Measurements from ENCODE around the gene SDE2. TPM values are rescaled to one million over a fixed set of nuclear protein-coding genes. Genes with fewer than 3 reads are reported as not detected.

SDE2 gene
- total and polyA plus RNA-seq, 2 of the 8 experiments (the other 6 are each of a cell fraction or from before 2014, with no cell fraction given) = 8.5 to 16.7 TPM

DNA sequence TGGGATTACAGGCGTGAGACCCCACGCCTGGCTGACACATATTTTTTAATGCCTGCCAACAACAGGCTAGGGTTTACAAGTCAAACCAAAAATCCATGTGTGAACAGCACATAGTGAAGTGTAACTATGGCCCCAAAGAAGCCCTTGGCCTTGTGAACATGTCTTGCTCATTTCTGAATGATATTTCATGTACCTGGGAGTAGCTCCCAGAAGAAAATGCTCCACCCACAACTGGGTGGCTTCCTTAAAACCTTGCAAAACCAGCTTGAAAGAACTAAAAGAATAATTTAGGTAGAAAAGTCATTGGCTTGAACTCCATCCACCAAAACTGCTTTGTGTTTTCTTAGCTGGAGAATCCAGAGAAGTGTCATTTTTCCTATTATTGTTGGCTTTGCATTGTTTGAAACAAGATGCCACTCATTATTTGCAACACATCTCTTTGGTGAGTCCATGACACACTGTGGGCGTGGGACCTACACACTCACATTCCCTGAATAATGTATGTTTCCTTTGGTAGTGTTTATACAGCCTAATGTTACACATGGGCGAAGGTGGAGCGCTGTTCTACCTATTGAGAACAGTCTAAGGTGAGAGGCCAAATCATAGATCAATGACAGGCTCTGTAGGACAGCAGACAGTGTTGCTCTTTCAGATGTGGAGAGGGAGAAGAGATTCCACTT is 28.5 kb upstream of the SDE2 start:
- Histone ChIP-seq H3K23ac (ENCODE audit: insufficient read length) (no peak overlapping the region), H4K20me1 (replicated peaks in 1 of 2; ENCODE audit: control insufficient read depth in 1 of 2, insufficient read depth in 2 of 2, low read length in 2 of 2) (no peaks in the 10 kb centered on the region), H3K4me1 (replicated peaks in 1 of 4; ENCODE audit: control insufficient read depth in 3 of 4, insufficient read depth in 4 of 4, low read length in 3 of 4) (no peaks in the 10 kb centered on the region), H3K27me3 (replicated peaks in 1 of 4; ENCODE audit: control insufficient read depth in 3 of 4, extremely low read depth in 1 of 4, insufficient read depth in 3 of 4, low read length in 3 of 4) (no peaks in the 10 kb centered on the region), H2BK12ac (ENCODE audit: low read depth, low read length) (no peak overlapping the region), H4K91ac (replicated peaks; ENCODE audit: insufficient read length, low read length) (no peak overlapping the region), H2BK20ac (ENCODE audit: low read length) (no peak overlapping the region), H3K56ac (replicated peaks; ENCODE audit: insufficient read length, low read depth, low read length) (no peak overlapping the region), H3K14ac (ENCODE audit: insufficient read length) (no peak overlapping the region), H2AFZ (ENCODE audit: low read length) (peak overlapping the region; percentile 1; the same call in 1 of the 2 replicates), H3K4ac (replicated peaks; ENCODE audit: insufficient read length, low read depth, low read length) (no peak overlapping the region), H3K36me3 (ENCODE audit: control insufficient read depth in 2 of 4, insufficient read depth in 4 of 4, low read length in 3 of 4) (no peaks in the 10 kb centered on the region), H2AK5ac (ENCODE audit: low read depth, low read length) (no peak overlapping the region), H3K79me1 (ENCODE audit: low read depth, low read length) (no peaks in the 10 kb centered on the region), H4K8ac (ENCODE audit: extremely low read depth, insufficient read depth, low read length) (no peak overlapping the region), H3K79me2 (ENCODE audit: control insufficient read depth in 1 of 2, insufficient read depth in 2 of 2, low read length in 2 of 2) (no peaks in the 10 kb centered on the region), H3K9ac (replicated peaks in 1 of 4; ENCODE audit: extremely low read depth in 1 of 4, low read depth in 3 of 4, low read length in 3 of 4) (no peak overlapping the region), H4K5ac (ENCODE audit: insufficient read length, low read depth, low read length) (no peak overlapping the region), H3K23me2 (ENCODE audit: low read depth, low read length) (no peaks in the 10 kb centered on the region), H3K4me2 (ENCODE audit: insufficient read depth in 1 of 2, low read depth in 2 of 2, low read length in 2 of 2) (no peak overlapping the region), H3K18ac (ENCODE audit: extremely low read depth, low read length) (no peak overlapping the region), H2BK5ac (ENCODE audit: low read depth, low read length) (no peak overlapping the region), H3K9me3 (ENCODE audit: insufficient read depth in 2 of 2, low read depth in 1 of 2, low read length in 1 of 2) (no peaks in the 10 kb centered on the region), H3K4me3 (ENCODE audit: extremely low read depth in 1 of 4, insufficient read depth in 2 of 4, low read depth in 3 of 4, low read length in 4 of 4) (no peak overlapping the region), H3K27ac (ENCODE audit: low read depth, low read length) (no peak overlapping the region), H2BK120ac (replicated peaks; ENCODE audit: low read depth, low read length) (no peak overlapping the region), H2BK15ac (ENCODE audit: low read length) (no peak overlapping the region)
- WGBS, 2 experiments (ENCODE audit: extremely low coverage in 1 of 2, insufficient coverage in 1 of 2, insufficient read length in 1 of 2, insufficient replicate concordance in 2 of 2, low coverage in 1 of 2, low lambda C conversion rate in 2 of 2, missing lambda C conversion rate in 1 of 2) = 89% methylated on average over 5 of the region's 5 CpGs; no CpG with 5 or more reads in 1 of the 2 experiments
- POLR2A ChIA-PET (ENCODE audit: partially characterized antibody) = no interaction called here
- TF ChIP-seq POLR2A (IDR thresholded peaks at IDR 0.05; ENCODE audit: control extremely low read depth in 1 of 2, low read depth in 2 of 2, low read length in 2 of 2) = no peak
- TF ChIP-seq FOSL1 (IDR thresholded peaks at IDR 0.05; ENCODE audit: insufficient read depth, low read depth, low read length) = no peak
- no peak for DNase-seq (ENCODE audit: low read depth in 1 of 2, low spot score in 2 of 2)
- FAIRE-seq = no peak
- CTCF ChIA-PET (ENCODE audit: partially characterized antibody) = interaction anchor here (1.4 to 1.5 kb wide), 2 partner anchors 35 to 65 kb away, joined by 3 to 4 read pairs; partner anchors contain the start of gene H3-3A

Data from H1 (cell line).